Natural killer cell treated with Interleukin-12 subunit alpha and Interleukin-12 subunit beta and Interleukin-15 and Interleukin-18, amount 100 ng/mL, for 72 hours (primary cell): ENCODE data around the gene FOXRED1. TPM values are rescaled to one million over a fixed set of nuclear protein-coding genes. Genes with fewer than 3 reads are reported as not detected.

ENCODE experiments used
- total RNA-seq, 2 donors: library from RNA; stranded (reverse); gene quantifications; one replicate each; pipeline ENCODE4 v1.2.3, GENCODE V29; 2022

Gene FOXRED1
- total RNA-seq, 2 donors from 2014 or later = 39.7 to 79.6 TPM

Other genes starting within 250 kb of the FOXRED1 start
- gene CDON, start 206.3 kb upstream of the FOXRED1 start, total RNA-seq = 1 to 10 TPM in 1 of 2 donors, under 1 TPM in 1; 0.59 to 2.1 TPM
- 10 to 100 TPM; 36.5 to 53.5 TPM for gene RPUSD4, start 57.5 kb upstream of the FOXRED1 start, total RNA-seq
- gene FAM118B, start 57.4 kb upstream of the FOXRED1 start, total RNA-seq = 10 to 100 TPM; 13.8 to 16.9 TPM
- gene SRPRA, start 259 bp upstream of the FOXRED1 start, total RNA-seq = 100 to 1,000 TPM; 197 to 213 TPM
- 10 to 100 TPM; 19.8 to 19.9 TPM for gene TIRAP, start 13.9 kb downstream of the FOXRED1 start, total RNA-seq
- gene DCPS, start 34.9 kb downstream of the FOXRED1 start, total RNA-seq = 10 to 100 TPM; 32.8 to 46.7 TPM
- gene ST3GAL4, start 86.5 kb downstream of the FOXRED1 start, total RNA-seq = 10 to 100 TPM; 60.4 to 60.9 TPM